Stimulated activated CD4-positive, alpha-beta T cell treated with anti-CD3 and anti-CD28 coated beads, Interleukin-1b, Interleukin-23, amount 100 ng/mL, for 4 hours (primary cell): Measurements from ENCODE around the gene SPOCK2.

Experiments
- DNase-seq, 2 donors: peaks; one replicate each; pipeline ENCODE4 v3.0.0-alpha.2; 2020; ENCODE audit warnings: low read depth in 2 of 2

Gene SPOCK2

GRCh38 chr10:72089618-72090017 is 1.3 kb upstream of the SPOCK2 start:
- DNase-seq, result no peak

- peak; percentile 22 to 45 for DNase-seq
These were observed 681 bp upstream of the SPOCK2 start for GRCh38 chr10:72088889-72089575.

- DNase-seq, result peak; percentile 26 to 42
These were observed 871 bp downstream of the SPOCK2 start for GRCh38 chr10:72087392-72087968.

GRCh38 chr10:72086466-72087391 is 1.6 kb downstream of the SPOCK2 start:
- peak; percentile 38 to 53 for DNase-seq

- DNase-seq, result no peak
These were observed 2.4 kb downstream of the SPOCK2 start for GRCh38 chr10:72085864-72086465.

GRCh38 chr10:72085166-72085565 is 3.2 kb downstream of the SPOCK2 start:
- no peak for DNase-seq

GRCh38 chr10:72083790-72084459 is 4.4 kb downstream of the SPOCK2 start:
- peak; percentile 53 to 54 for DNase-seq

GRCh38 chr10:72082856-72083789 is 5.2 kb downstream of the SPOCK2 start:
- DNase-seq, result no peak

GRCh38 chr10:72081772-72082590 is 6.4 kb downstream of the SPOCK2 start:
- DNase-seq, result no peak

- DNase-seq, result no peak
These were observed 7.1 kb downstream of the SPOCK2 start for GRCh38 chr10:72081210-72081609.

GRCh38 chr10:72080042-72080975 is 8.0 kb downstream of the SPOCK2 start:
- no peak for DNase-seq

- DNase-seq, result no peak
These were observed 9.0 kb downstream of the SPOCK2 start for GRCh38 chr10:72079356-72079755.

GRCh38 chr10:72077275-72077990 is 10.9 kb downstream of the SPOCK2 start:
- DNase-seq, result no peak

GRCh38 chr10:72076756-72077155 is 11.6 kb downstream of the SPOCK2 start:
- no peak for DNase-seq

- no peak for DNase-seq
These were observed 12.8 kb downstream of the SPOCK2 start for GRCh38 chr10:72075376-72076115.

- DNase-seq, result no peak
These were observed 13.6 kb downstream of the SPOCK2 start for GRCh38 chr10:72074574-72075375.
